Fibroblast of pulmonary artery (primary cell): Measurements from ENCODE around the gene PRDM16.
"Not testable (repeated sequence)": the region's sequence is repeated elsewhere in the genome, so short reads cannot be mapped to it uniquely, and the experiment has no call there.

ENCODE experiments used
- DNase-seq: peaks from one replicate; pipeline ENCODE4 v3.0.0-alpha.2; 2010; ENCODE audit warnings: low read depth
- H3K4me3 ChIP-seq: replicated peaks from 2 replicates; pipeline ENCODE4 v1.5.1; 2011; ENCODE audit warnings: low read depth, mild to moderate bottlenecking, control low read depth, low read length, moderate library complexity
- TF ChIP-seq, protein P1 (sequence below): IDR thresholded peaks from 2 replicates; pipeline ENCODE4 v1.5.1; 2011; ENCODE audit warnings: mild to moderate bottlenecking, control low read depth, low read length, inconsistent platforms; ENCODE audit errors: missing control alignments

The PRDM16 gene

DNA sequence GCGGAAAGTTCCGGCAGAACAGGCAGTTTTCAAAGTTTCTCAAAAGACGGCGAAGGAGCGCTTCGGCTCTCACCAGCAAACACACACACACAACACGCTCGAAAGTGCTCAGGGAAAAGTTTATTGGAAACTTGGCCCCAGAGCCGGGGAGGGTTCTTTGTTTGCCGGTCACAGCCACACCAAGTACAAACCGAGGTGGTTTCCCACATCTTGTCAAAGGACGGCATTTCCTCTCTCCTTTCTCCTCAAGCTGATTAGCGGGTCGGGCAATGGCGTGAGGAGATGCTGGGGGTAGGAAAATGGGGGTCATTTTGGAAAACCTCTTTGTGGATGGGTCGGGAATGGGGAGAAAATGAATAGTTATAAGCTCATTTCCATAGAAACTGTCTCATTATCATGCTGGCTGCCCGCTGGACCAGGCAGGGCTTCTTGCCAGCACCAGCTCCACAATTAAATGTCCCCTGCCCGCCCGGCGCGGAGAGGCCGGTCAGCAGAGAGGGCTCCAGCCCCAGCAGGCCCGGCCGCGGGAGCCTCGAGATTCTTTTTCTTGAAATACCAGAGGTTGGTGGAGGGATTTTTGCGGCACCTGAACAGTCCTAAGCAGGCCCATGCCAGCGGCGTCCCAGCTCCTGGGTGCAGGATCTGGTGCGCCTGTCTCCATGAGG lies 92.3 kb downstream of the PRDM16 start:
- no peak for DNase-seq
- TF ChIP-seq, protein P1, sequence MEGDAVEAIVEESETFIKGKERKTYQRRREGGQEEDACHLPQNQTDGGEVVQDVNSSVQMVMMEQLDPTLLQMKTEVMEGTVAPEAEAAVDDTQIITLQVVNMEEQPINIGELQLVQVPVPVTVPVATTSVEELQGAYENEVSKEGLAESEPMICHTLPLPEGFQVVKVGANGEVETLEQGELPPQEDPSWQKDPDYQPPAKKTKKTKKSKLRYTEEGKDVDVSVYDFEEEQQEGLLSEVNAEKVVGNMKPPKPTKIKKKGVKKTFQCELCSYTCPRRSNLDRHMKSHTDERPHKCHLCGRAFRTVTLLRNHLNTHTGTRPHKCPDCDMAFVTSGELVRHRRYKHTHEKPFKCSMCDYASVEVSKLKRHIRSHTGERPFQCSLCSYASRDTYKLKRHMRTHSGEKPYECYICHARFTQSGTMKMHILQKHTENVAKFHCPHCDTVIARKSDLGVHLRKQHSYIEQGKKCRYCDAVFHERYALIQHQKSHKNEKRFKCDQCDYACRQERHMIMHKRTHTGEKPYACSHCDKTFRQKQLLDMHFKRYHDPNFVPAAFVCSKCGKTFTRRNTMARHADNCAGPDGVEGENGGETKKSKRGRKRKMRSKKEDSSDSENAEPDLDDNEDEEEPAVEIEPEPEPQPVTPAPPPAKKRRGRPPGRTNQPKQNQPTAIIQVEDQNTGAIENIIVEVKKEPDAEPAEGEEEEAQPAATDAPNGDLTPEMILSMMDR: no peak
- H3K4me3 ChIP-seq: no peak overlapping the region

DNA sequence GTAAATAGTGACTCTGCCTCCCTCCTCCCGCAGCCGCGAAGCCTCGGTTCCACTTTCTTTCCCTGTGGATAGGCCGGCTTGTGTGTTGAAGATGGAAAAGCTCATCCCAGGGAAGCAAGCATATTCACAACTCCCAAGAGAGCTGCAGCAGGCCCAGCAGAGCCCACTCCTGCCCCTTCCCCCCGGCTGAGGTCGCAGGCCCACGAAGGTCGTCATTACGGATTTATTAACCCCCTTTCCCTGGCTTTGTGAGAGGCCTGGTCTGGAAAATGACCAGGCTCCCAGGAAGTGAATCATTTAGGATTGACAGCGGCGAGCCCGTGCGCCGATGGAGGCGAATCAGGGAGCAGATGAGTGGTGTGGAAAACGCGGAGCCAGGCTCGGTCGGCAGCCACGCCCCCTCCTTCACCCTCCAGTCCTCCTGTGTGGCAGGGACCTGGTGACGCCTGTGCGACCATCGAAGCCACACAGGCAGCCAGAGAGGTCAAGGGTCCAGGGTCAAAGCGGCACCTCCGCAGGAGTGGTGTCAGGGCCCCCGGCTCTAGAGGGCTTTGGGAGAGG lies 93.4 kb downstream of the PRDM16 start:
- no peak for DNase-seq
- TF ChIP-seq, protein P1: no peak
- no peak overlapping the region for H3K4me3 ChIP-seq

DNA sequence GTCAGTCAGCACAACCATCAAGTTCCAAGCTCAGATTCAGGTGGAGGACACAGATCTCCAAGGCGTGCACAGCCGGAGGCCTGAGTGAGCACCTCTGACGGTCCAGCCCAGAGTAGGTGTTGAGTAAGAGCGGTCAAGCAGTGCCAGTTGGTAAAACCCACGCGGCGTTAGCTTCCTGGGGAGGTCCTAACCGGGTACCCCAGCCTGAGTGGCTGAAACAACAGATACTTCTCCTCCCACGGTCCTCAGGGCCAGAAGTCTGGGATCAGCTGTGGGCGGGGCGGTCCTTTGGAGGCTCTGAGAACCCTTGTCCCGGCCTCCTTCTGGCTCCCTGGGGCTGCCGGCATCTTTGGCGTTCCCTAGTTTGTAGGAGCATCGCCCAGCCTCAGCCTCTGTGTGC lies 94.4 kb downstream of the PRDM16 start:
- no peak for DNase-seq
- no peak overlapping the region for H3K4me3 ChIP-seq
- TF ChIP-seq, protein P1: no peak

DNA sequence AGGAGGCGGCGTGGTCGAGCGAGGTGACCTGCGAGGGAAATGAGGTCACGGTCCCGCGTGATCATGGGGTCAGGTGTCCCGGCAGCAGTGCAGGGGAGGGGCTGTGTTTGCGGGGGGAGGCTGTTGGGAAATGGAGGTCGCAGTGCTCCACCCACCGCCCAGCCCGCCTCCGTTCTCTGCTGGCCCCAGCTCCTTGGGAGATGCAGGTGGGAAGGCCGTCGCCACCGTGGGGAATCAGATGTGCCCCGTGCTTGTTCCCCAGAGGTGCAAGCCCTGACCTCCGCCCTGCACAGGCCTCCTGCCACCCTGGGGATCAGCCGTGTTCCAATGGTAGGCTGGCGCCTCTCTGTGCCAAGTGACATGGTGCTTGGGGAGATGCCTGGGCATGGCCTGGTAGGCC lies 95.7 kb downstream of the PRDM16 start:
- TF ChIP-seq, protein P1: no peak
- DNase-seq: no peak
- H3K4me3 ChIP-seq: no peak overlapping the region

- H3K4me3 ChIP-seq, DNase-seq: not testable (repeated sequence)
These were observed 96.2 kb downstream of the PRDM16 start for GRCh38 chr1:3165189-3165588.

DNA sequence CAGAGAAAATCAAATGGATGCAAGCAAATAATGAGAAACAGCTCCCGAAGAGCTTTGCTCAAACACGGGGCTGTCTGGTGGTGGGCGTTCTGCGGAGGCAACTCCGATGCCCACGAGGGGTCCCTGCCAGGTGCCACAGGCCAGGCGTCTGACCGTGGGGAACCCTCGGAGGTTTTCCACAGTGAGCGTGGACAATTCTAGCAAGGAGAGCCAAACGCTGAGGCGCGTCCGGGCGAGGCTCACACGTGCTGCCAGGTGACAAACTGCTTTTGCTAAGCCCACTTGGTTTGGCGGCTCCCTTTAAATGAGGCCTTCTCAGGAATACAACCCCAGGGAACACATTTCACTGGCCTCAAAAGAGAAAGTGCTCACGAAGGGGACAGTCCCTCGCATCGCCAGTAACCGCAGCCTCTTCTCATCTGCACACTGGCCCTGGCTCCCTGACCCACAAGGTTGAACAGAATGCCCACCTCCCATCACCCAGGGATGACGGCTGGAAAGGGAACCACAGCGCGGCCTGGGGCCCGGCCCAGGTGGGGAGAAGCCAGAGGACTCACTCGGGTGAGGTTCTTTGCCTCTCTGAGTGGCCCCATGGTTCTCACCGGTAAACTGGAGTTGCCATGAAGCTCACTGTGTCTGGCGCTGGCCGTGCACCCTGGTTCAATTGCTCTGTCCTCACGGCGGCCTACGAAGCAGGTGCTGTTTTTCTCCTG lies 97.4 kb downstream of the PRDM16 start:
- no peak overlapping the region for H3K4me3 ChIP-seq
- no peak for DNase-seq
- TF ChIP-seq, protein P1: no peak

DNA sequence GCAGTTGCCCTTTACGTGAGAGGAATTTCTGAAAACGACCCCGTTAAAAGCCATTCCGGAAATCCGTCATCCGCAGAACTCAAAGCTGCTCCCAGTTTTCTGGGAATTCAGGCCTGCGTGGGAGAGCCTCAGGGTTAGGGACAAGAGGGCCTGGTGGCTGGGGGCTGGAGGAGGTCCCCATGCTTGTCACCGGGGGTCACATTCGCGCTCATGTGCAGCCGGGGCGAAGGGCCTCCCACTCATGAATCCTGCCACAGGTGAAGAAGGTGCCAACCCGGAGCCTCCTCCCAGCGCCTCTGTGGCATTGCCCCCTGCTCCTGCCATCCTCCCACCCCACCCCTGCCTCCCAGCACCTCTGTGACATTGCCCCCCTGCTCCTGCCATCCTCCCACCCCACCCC lies 98.3 kb downstream of the PRDM16 start:
- TF ChIP-seq, protein P1: no peak
- no peak for DNase-seq
- no peak overlapping the region for H3K4me3 ChIP-seq
